GM12878 (cell line): ENCODE results near the gene LMNB1. TPM values are rescaled to one million over a fixed set of nuclear protein-coding genes. Genes with fewer than 3 reads are reported as not detected.

Experiments
- ATAC-seq: fragments of 200-7000 bp; cut with Tn5 transposase; 3 replicates; pipeline ENCODE4 v1.9.1; 2020; ENCODE audit warnings: mild to moderate bottlenecking, moderate library complexity
- BruUV-seq: library from RNA; stranded (reverse); fragments of 400-500 nt; replicated peaks from 2 replicates; lab custom pipeline; 2021; lab: Mats Ljungman, UMichigan
- CTCF ChIA-PET: fragments of 300-600 bp; sonication (Branson Sonifier 250); formaldehyde crosslinking; extraction: SDS; loops from one replicate; lab custom pipeline; 2021; ENCODE audit warnings: inconsistent platforms; lab: Yijun Ruan, JAX
- POLR2A ChIA-PET: fragments of 350-600 bp; formaldehyde crosslinking; extraction: SDS; loops from one replicate; lab custom pipeline; 2021; ENCODE audit warnings: inconsistent platforms; lab: Charles Lee
- RAD21 ChIA-PET: fragments of 300-600 bp; sonication (Branson Sonifier 250); formaldehyde crosslinking; loops from one replicate; lab custom pipeline; 2023; ENCODE audit warnings: antibody characterized with exemption; ENCODE audit not compliant: unreplicated experiment; lab: Charles Lee
- SMC1A ChIA-PET: fragments of 300-600 bp; sonication (Branson Sonifier 250); formaldehyde crosslinking; loops from one replicate; lab custom pipeline; 2023; ENCODE audit not compliant: unreplicated experiment, uncharacterized antibody; lab: Charles Lee
- DNase-seq: peaks from one replicate; pipeline ENCODE4 v3.0.0-alpha.2; 2011; ENCODE audit warnings: low read depth, low spot score
- FAIRE-seq: peaks from 3 replicates; lab custom pipeline; 2011; peaks lifted over from hg19 to GRCh38; lab: Jason Lieb, UNC
- H2AFZ ChIP-seq: 2 replicates; pipeline ENCODE4 v1.6.0; 2011; ENCODE audit warnings: low read depth, low read length, control low read depth; ENCODE audit not compliant: control insufficient read depth
- H3K27ac ChIP-seq: 2 replicates; pipeline ENCODE4 v1.5.1; 2011; ENCODE audit warnings: control low read depth; ENCODE audit not compliant: control insufficient read depth, insufficient read depth
- H3K27me3 ChIP-seq, 2 experiments: replicated peaks in 1 of 2; 2 replicates each; pipeline versions ENCODE4 v1.6.0 to v1.6.1; 2011; ENCODE audit warnings: low read length in 1 of 2; ENCODE audit not compliant: control insufficient read depth in 2 of 2, insufficient read depth in 2 of 2
- H3K36me3 ChIP-seq, 2 experiments: 2 replicates each; pipeline ENCODE4 v1.5.1; 2011; ENCODE audit warnings: low read length in 1 of 2; ENCODE audit not compliant: control insufficient read depth in 2 of 2, insufficient read depth in 2 of 2
- H3K4me1 ChIP-seq: 2 replicates; pipeline ENCODE4 v1.6.1; 2011; ENCODE audit warnings: mild to moderate bottlenecking, low read length, moderate library complexity, mixed read lengths; ENCODE audit not compliant: control insufficient read depth, insufficient read depth
- H3K4me2 ChIP-seq: 2 replicates; pipeline ENCODE4 v1.6.0; 2011; ENCODE audit warnings: control low read depth; ENCODE audit not compliant: control insufficient read depth, insufficient read depth
- H3K4me3 ChIP-seq: fragments of 200-600 bp; sonication (generic); 2 replicates; pipeline ENCODE4 v1.5.1; 2016
- H3K79me2 ChIP-seq: 2 replicates; pipeline ENCODE4 v1.6.0; 2011; ENCODE audit warnings: low read length; ENCODE audit not compliant: control insufficient read depth, insufficient read depth
- H3K9ac ChIP-seq: 2 replicates; pipeline ENCODE4 v1.8.0; 2011; ENCODE audit warnings: low read length, control low read depth, mixed read lengths; ENCODE audit not compliant: control insufficient read depth, insufficient read depth
- H3K9me3 ChIP-seq: replicated peaks from 3 replicates; pipeline ENCODE4 v1.5.1; 2011; ENCODE audit warnings: mild to moderate bottlenecking, low read length; ENCODE audit not compliant: control insufficient read depth, insufficient read depth
- H4K20me1 ChIP-seq: 2 replicates; pipeline ENCODE4 v1.6.0; 2011; ENCODE audit not compliant: control insufficient read depth, insufficient read depth
- ESRRA ChIP-seq: IDR thresholded peaks from 2 replicates; pipeline ENCODE4 v1.6.1; 2012; ENCODE audit warnings: mild to moderate bottlenecking, low read length, improper control_type of control experiment
- LARP7 ChIP-seq: fragments of 450-650 bp; IDR thresholded peaks from 2 replicates; pipeline ENCODE4 v1.6.1; 2017; ENCODE audit warnings: mild to moderate bottlenecking
- NFIC ChIP-seq: IDR thresholded peaks from 2 replicates; pipeline ENCODE4 v1.6.1; 2012; ENCODE audit warnings: low read depth, mild to moderate bottlenecking, inconsistent platforms, low read length, moderate library complexity
- SIX5 ChIP-seq: IDR thresholded peaks from 2 replicates; pipeline ENCODE4 v1.6.1; 2011; ENCODE audit warnings: mild to moderate bottlenecking, low read depth, low read length, moderate library complexity; ENCODE audit not compliant: severe bottlenecking
- SREBF1 ChIP-seq: IDR thresholded peaks from 2 replicates; pipeline ENCODE4 v1.6.1; 2012; ENCODE audit warnings: mild to moderate bottlenecking, low read length
- ZNF217 ChIP-seq: fragments of 450-650 bp; IDR thresholded peaks from 2 replicates; pipeline ENCODE4 v1.6.1; 2017; ENCODE audit warnings: antibody characterized with exemption, mild to moderate bottlenecking
- WGBS: methylation state at CpG from one replicate; pipeline ENCODE4 v1.1.6; 2016; ENCODE audit warnings: low lambda C conversion rate; ENCODE audit not compliant: insufficient replicate concordance, insufficient coverage; ENCODE audit errors: missing lambda C conversion rate; 5-methylcytosine and 5-hydroxymethylcytosine counted together
- in situ Hi-C: fragments of 300-500 bp; cut with MboI; formaldehyde crosslinking; loops from 9 replicates; pipeline ENCODE4 v1.14.3; 2018; ENCODE audit warnings: mixed read lengths
- intact Hi-C: fragments of 100-400 bp; cut with micrococcal nuclease; formaldehyde crosslinking; loops from one replicate; pipeline ENCODE4 v1.14.2; 2022; ENCODE audit not compliant: unreplicated experiment
- polyA plus RNA-seq, 11 experiments: library from polyadenylated mRNA; depleted of rRNA in 4 of 11; unstranded in 6 of 11; stranded (reverse) in 5 of 11; fragments of >200 nt; fragmentation: Nextera tagmentation in 4 of 11; fragmentation: Illumina TruSeq in 1 of 11; extraction: Ambion mirVana in 4 of 11; extraction: Trizol in 1 of 11; gene quantifications; 1 replicate in 1 of 11; 2 replicates in 10 of 11; pipeline versions ENCODE4 v1.2.1 to v1.2.3, GENCODE V29; 2011 to 2016; ENCODE audit warnings: inconsistent platforms in 2 of 11, missing spikeins in 2 of 11, low read depth in 1 of 11
- total RNA-seq, 4 experiments: library from RNA; depleted of rRNA in 3 of 4; stranded (reverse); fragments of >200 nt in 3 of 4; fragmentation: Illumina TruSeq in 1 of 4; extraction: Trizol in 1 of 4; gene quantifications; 2 replicates each; pipeline versions ENCODE4 v1.2.1 to v1.2.3, GENCODE V29; 2013 to 2021
- TF ChIP-seq, protein P1 (sequence below): fragments of 450-650 bp; formaldehyde crosslinking; IDR thresholded peaks from 2 replicates; pipeline ENCODE4 v1.4.0; 2020; ENCODE audit warnings: mild to moderate bottlenecking, moderate library complexity
- TF ChIP-seq, protein P2 (sequence below): fragments of 450-650 bp; formaldehyde crosslinking; IDR thresholded peaks from 2 replicates; pipeline ENCODE4 v1.5.0; 2022; ENCODE audit warnings: mild to moderate bottlenecking, missing genetic modification characterization
- TF ChIP-seq, protein P3 (sequence below): fragments of 450-650 bp; IDR thresholded peaks from 2 replicates; pipeline ENCODE4 v1.6.1; 2018; ENCODE audit warnings: mild to moderate bottlenecking, low read depth, moderate library complexity; ENCODE audit not compliant: partially characterized antibody
- TF ChIP-seq, protein P4 (sequence below): IDR thresholded peaks from 2 replicates; pipeline ENCODE4 v1.6.1; 2012; ENCODE audit warnings: low read depth, low read length, improper control_type of control experiment

Gene LMNB1
- total and polyA plus RNA-seq, 10 of the 15 experiments (the other 5 are each of a cell fraction or from before 2014, with no cell fraction given), result 7.0 to 185 (median 86.4) TPM

DNA sequence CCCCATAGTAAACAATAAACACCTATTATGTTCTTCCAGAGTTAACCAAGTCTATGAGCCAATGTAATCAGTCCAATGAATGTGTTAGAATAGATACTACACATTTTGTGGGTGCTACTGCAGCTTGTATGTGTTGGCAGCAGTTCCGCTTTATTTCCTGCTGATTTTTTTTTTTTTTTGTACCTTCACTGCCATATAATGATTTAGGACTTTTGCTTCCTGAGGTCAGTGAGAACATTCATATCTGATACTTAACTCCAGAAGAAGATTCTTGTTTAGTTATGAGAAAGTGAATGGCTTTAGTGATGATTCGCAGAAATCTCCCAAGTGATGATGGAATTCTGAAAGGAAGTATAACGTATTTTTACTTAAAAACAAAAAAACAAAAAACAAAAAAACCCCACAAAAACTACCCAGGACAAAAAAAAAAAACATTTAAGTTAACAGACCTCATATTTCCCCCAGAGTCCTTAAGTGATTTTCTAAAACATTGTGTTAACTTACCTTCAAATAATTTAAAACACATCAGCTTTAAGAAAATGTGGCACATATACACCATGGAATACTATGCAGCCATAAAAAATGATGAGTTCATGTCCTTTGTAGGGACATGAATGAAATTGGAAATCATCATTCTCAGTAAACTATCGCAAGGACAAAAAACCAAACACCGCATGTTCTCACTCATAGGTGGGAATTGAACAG, 24.7 kb upstream of the LMNB1 start:
- RAD21 ChIA-PET, result interaction anchor here (1.2 kb wide), 1 partner anchor 49 kb away, joined by 3 read pairs; no protein-coding TSS in a partner anchor
- no peak overlapping the region for H2AFZ ChIP-seq
- POLR2A ChIA-PET, result interaction anchor here (0.6 to 2.1 kb wide), 3 partner anchors 8 to 28 kb away, joined by 4 to 11 read pairs (median 5); partner anchors contain the start of gene LMNB1

More for the DNA sequence above, 24.7 kb upstream of the LMNB1 start:
- TF ChIP-seq LARP7 (no peak), NFIC (no peak), ESRRA (no peak), SREBF1 (no peak), SIX5 (no peak), ZNF217 (no peak)
- TF ChIP-seq, protein P1, sequence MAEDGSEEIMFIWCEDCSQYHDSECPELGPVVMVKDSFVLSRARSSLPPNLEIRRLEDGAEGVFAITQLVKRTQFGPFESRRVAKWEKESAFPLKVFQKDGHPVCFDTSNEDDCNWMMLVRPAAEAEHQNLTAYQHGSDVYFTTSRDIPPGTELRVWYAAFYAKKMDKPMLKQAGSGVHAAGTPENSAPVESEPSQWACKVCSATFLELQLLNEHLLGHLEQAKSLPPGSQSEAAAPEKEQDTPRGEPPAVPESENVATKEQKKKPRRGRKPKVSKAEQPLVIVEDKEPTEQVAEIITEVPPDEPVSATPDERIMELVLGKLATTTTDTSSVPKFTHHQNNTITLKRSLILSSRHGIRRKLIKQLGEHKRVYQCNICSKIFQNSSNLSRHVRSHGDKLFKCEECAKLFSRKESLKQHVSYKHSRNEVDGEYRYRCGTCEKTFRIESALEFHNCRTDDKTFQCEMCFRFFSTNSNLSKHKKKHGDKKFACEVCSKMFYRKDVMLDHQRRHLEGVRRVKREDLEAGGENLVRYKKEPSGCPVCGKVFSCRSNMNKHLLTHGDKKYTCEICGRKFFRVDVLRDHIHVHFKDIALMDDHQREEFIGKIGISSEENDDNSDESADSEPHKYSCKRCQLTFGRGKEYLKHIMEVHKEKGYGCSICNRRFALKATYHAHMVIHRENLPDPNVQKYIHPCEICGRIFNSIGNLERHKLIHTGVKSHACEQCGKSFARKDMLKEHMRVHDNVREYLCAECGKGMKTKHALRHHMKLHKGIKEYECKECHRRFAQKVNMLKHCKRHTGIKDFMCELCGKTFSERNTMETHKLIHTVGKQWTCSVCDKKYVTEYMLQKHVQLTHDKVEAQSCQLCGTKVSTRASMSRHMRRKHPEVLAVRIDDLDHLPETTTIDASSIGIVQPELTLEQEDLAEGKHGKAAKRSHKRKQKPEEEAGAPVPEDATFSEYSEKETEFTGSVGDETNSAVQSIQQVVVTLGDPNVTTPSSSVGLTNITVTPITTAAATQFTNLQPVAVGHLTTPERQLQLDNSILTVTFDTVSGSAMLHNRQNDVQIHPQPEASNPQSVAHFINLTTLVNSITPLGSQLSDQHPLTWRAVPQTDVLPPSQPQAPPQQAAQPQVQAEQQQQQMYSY (CRISPR knock-in tag), result no peak
- TF ChIP-seq, protein P2, sequence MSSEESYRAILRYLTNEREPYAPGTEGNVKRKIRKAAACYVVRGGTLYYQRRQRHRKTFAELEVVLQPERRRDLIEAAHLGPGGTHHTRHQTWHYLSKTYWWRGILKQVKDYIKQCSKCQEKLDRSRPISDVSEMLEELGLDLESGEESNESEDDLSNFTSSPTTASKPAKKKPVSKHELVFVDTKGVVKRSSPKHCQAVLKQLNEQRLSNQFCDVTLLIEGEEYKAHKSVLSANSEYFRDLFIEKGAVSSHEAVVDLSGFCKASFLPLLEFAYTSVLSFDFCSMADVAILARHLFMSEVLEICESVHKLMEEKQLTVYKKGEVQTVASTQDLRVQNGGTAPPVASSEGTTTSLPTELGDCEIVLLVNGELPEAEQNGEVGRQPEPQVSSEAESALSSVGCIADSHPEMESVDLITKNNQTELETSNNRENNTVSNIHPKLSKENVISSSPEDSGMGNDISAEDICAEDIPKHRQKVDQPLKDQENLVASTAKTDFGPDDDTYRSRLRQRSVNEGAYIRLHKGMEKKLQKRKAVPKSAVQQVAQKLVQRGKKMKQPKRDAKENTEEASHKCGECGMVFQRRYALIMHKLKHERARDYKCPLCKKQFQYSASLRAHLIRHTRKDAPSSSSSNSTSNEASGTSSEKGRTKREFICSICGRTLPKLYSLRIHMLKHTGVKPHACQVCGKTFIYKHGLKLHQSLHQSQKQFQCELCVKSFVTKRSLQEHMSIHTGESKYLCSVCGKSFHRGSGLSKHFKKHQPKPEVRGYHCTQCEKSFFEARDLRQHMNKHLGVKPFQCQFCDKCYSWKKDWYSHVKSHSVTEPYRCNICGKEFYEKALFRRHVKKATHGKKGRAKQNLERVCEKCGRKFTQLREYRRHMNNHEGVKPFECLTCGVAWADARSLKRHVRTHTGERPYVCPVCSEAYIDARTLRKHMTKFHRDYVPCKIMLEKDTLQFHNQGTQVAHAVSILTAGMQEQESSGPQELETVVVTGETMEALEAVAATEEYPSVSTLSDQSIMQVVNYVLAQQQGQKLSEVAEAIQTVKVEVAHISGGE, result no peak
- TF ChIP-seq, protein P3, sequence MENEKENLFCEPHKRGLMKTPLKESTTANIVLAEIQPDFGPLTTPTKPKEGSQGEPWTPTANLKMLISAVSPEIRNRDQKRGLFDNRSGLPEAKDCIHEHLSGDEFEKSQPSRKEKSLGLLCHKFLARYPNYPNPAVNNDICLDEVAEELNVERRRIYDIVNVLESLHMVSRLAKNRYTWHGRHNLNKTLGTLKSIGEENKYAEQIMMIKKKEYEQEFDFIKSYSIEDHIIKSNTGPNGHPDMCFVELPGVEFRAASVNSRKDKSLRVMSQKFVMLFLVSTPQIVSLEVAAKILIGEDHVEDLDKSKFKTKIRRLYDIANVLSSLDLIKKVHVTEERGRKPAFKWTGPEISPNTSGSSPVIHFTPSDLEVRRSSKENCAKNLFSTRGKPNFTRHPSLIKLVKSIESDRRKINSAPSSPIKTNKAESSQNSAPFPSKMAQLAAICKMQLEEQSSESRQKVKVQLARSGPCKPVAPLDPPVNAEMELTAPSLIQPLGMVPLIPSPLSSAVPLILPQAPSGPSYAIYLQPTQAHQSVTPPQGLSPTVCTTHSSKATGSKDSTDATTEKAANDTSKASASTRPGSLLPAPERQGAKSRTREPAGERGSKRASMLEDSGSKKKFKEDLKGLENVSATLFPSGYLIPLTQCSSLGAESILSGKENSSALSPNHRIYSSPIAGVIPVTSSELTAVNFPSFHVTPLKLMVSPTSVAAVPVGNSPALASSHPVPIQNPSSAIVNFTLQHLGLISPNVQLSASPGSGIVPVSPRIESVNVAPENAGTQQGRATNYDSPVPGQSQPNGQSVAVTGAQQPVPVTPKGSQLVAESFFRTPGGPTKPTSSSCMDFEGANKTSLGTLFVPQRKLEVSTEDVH, result no peak
- TF ChIP-seq, protein P4, sequence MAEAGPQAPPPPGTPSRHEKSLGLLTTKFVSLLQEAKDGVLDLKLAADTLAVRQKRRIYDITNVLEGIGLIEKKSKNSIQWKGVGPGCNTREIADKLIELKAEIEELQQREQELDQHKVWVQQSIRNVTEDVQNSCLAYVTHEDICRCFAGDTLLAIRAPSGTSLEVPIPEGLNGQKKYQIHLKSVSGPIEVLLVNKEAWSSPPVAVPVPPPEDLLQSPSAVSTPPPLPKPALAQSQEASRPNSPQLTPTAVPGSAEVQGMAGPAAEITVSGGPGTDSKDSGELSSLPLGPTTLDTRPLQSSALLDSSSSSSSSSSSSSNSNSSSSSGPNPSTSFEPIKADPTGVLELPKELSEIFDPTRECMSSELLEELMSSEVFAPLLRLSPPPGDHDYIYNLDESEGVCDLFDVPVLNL, result no peak
- CTCF ChIA-PET, result interaction anchor here (0.7 to 16.4 kb wide), 2 partner anchors 25 to 28 kb away, joined by 4 to 136 read pairs; partner anchors contain the start of gene LMNB1
- no peak for FAIRE-seq
- no TSS peak for BruUV-seq
- Histone ChIP-seq H3K4me1 (peaks cover 16% of the 10 kb centered on the region), H3K36me3 (no peaks in the 10 kb centered on the region), H3K4me3 (no peak overlapping the region), H3K79me2 (no peaks in the 10 kb centered on the region), H3K27ac (no peak overlapping the region), H3K9me3 (no peaks in the 10 kb centered on the region), H3K9ac (no peak overlapping the region), H3K27me3 (no peaks in the 10 kb centered on the region), H4K20me1 (no peaks in the 10 kb centered on the region), H3K4me2 (no peak overlapping the region)
- intact Hi-C loops (no loop called here), in situ Hi-C loops (loop anchor here (25.0 kb wide), 2 partner anchors 1335 to 1815 kb away; partner anchors contain the start of gene SLC12A2)
- SMC1A ChIA-PET, result interaction anchor here (1.1 to 9.5 kb wide), 4 partner anchors 9 to 72 kb away, joined by 3 to 119 read pairs (median 4); partner anchors contain the start of gene LMNB1
- WGBS, result 62% methylated on average over 3 of the region's 5 CpGs
- no peak for ATAC-seq
- no peak for DNase-seq
